GM12801 (cell line): ENCODE measurements around the gene SPRR5.

Experiments used
- CTCF ChIP-seq: IDR thresholded peaks from one replicate; pipeline ENCODE4 v1.5.1; 2011; ENCODE audit warnings: control low read depth; ENCODE audit not compliant: insufficient read length; ENCODE audit errors: extremely low read depth

Gene SPRR5

GRCh38 chr1:152961226-152961891 lies 14.4 kb downstream of the SPRR5 start:
- TF ChIP-seq CTCF = no peak

- TF ChIP-seq CTCF = no peak
Measured at GRCh38 chr1:152962876-152963415, 15.9 kb downstream of the SPRR5 start.

GRCh38 chr1:152964536-152964935 lies 17.5 kb downstream of the SPRR5 start:
- no peak for TF ChIP-seq CTCF

GRCh38 chr1:152965853-152966252 lies 18.8 kb downstream of the SPRR5 start:
- TF ChIP-seq CTCF = no peak

- TF ChIP-seq CTCF = no peak
Measured at GRCh38 chr1:152967201-152967600, 20.2 kb downstream of the SPRR5 start.

- no peak for TF ChIP-seq CTCF
Measured at GRCh38 chr1:152968248-152968647, 21.2 kb downstream of the SPRR5 start.

- TF ChIP-seq CTCF = no peak
Measured at GRCh38 chr1:152969036-152969435, 22.0 kb downstream of the SPRR5 start.
